GM08714 (cell line): ENCODE results near the gene HIVEP3.

Experiments used
- H3K4me3 ChIP-seq: fragments of 200-500 bp; sonication (Bioruptor generic); 2 replicates; pipeline ENCODE4 v1.5.1; 2014; ENCODE audit warnings: mild to moderate bottlenecking, low read length, inconsistent platforms
- ZNF274 ChIP-seq: IDR thresholded peaks from 2 replicates; pipeline ENCODE4 v1.6.1; 2012; ENCODE audit warnings: mild to moderate bottlenecking, low read depth, low read length

The HIVEP3 gene

GRCh38 chr1:41728403-41729202 is 190.1 kb downstream of the HIVEP3 start:
- H3K4me3 ChIP-seq: peak overlapping the region; percentile 3; the same call in 1 of the 2 replicates
- no peak for TF ChIP-seq ZNF274

- H3K4me3 ChIP-seq: no peak overlapping the region; the same call in 1 of the 2 replicates
- no peak for TF ChIP-seq ZNF274
Measured at GRCh38 chr1:41727749-41728115, 191.0 kb downstream of the HIVEP3 start.

- peak overlapping the region; percentile 1; the same call in 1 of the 2 replicates for H3K4me3 ChIP-seq
- no peak for TF ChIP-seq ZNF274
Measured at GRCh38 chr1:41726899-41727748, 191.6 kb downstream of the HIVEP3 start.

GRCh38 chr1:41726292-41726691 is 192.4 kb downstream of the HIVEP3 start:
- no peak overlapping the region for H3K4me3 ChIP-seq
- TF ChIP-seq ZNF274: no peak

GRCh38 chr1:41724926-41725325 is 193.8 kb downstream of the HIVEP3 start:
- H3K4me3 ChIP-seq: no peak overlapping the region
- TF ChIP-seq ZNF274: no peak

GRCh38 chr1:41724248-41724647 is 194.5 kb downstream of the HIVEP3 start:
- no peak overlapping the region for H3K4me3 ChIP-seq
- no peak for TF ChIP-seq ZNF274

- no peak for TF ChIP-seq ZNF274
- H3K4me3 ChIP-seq: no peak overlapping the region
Measured at GRCh38 chr1:41723786-41724185, 194.9 kb downstream of the HIVEP3 start.

- no peak for TF ChIP-seq ZNF274
Measured at GRCh38 chr1:41722184-41722583, 196.5 kb downstream of the HIVEP3 start.

GRCh38 chr1:41720861-41721410 is 197.8 kb downstream of the HIVEP3 start:
- TF ChIP-seq ZNF274: no peak
- no peak overlapping the region for H3K4me3 ChIP-seq

More at GRCh38 chr1:41722184-41722583, 196.5 kb downstream of the HIVEP3 start:
- no peak overlapping the region for H3K4me3 ChIP-seq

GRCh38 chr1:41719590-41719989 is 199.1 kb downstream of the HIVEP3 start:
- H3K4me3 ChIP-seq: no peak overlapping the region
- TF ChIP-seq ZNF274: no peak

GRCh38 chr1:41719128-41719527 is 199.6 kb downstream of the HIVEP3 start:
- no peak overlapping the region for H3K4me3 ChIP-seq

GRCh38 chr1:41718497-41718896 is 200.2 kb downstream of the HIVEP3 start:
- no peak overlapping the region for H3K4me3 ChIP-seq
- TF ChIP-seq ZNF274: no peak

More at GRCh38 chr1:41719128-41719527, 199.6 kb downstream of the HIVEP3 start:
- no peak for TF ChIP-seq ZNF274

- no peak for TF ChIP-seq ZNF274
- H3K4me3 ChIP-seq: no peak overlapping the region
Measured at GRCh38 chr1:41716188-41717130, 202.3 kb downstream of the HIVEP3 start.
